ENCODE measurements around the gene RABEPK. TPM values are rescaled to one million over a fixed set of nuclear protein-coding genes. Genes with fewer than 3 reads are reported as not detected.
"Not testable (repeated sequence)": the region's sequence is repeated elsewhere in the genome, so short reads cannot be mapped to it uniquely, and the experiment has no call there.

RABEPK gene
- total RNA-seq, 2 donors from 2014 or later, result 15.6 to 16.4 TPM

GRCh38 chr9:125189361-125190289 is 10.7 kb upstream of the RABEPK start, which contains the start of gene PPP6C:
Gene PPP6C, minus strand, starts transcription at chr9:125189803. Its CDS starts 85 bp downstream, at chr9:125189718.
- intact Hi-C loops (cut with DNase I), result no loop called here
- peak; percentile 99 for DNase-seq (ENCODE audit: low spot score)

DNA sequence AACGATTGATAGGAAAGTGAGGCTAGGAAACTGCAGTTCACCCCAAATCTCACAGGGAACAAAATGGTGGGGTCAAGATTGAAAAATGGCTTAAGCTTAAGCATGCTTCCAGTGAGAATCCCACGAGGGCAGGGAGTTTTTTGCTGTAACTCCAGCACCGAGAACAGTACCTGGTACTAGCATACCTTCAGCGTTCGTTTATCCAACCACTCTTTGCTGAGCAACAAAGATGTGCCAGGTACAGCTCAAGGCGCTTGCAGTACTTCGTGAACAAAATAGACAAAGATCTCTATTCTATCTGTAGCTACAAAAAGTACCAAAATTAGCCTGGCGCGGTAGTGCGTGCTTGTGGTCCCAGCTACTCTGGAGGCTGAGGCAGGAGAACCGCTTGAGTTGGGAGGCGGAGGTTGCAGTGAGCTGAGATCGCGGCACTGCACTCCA is 10.0 kb upstream of the RABEPK start:
- no peak for DNase-seq (ENCODE audit: low spot score)
- intact Hi-C loops (cut with DNase I), result no loop called here

GRCh38 chr9:125194466-125194865 is 5.9 kb upstream of the RABEPK start:
- DNase-seq (ENCODE audit: low spot score); intact Hi-C loops (cut with DNase I): not testable (repeated sequence)

DNA sequence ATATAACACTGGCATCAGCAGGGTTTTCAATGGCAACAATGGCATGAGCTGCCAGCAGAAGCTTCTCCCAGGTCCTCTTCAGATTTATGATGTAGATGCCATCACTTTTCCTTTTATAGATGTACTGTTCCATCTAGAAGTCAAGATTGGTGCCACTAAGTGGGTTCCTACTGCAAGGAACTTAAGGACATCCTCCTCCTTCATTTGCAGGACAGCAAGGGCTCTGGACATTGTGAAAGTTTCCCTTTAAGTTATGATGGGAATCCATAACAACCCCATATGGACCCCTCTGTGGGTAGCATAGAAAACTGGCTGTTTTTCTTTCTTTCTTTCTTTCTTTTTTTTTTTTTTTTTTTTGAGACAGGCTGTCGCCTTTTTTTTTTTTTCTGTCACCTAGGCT is 4.8 kb upstream of the RABEPK start:
- intact Hi-C loops (cut with DNase I); DNase-seq (ENCODE audit: low spot score): not testable (repeated sequence)

DNA sequence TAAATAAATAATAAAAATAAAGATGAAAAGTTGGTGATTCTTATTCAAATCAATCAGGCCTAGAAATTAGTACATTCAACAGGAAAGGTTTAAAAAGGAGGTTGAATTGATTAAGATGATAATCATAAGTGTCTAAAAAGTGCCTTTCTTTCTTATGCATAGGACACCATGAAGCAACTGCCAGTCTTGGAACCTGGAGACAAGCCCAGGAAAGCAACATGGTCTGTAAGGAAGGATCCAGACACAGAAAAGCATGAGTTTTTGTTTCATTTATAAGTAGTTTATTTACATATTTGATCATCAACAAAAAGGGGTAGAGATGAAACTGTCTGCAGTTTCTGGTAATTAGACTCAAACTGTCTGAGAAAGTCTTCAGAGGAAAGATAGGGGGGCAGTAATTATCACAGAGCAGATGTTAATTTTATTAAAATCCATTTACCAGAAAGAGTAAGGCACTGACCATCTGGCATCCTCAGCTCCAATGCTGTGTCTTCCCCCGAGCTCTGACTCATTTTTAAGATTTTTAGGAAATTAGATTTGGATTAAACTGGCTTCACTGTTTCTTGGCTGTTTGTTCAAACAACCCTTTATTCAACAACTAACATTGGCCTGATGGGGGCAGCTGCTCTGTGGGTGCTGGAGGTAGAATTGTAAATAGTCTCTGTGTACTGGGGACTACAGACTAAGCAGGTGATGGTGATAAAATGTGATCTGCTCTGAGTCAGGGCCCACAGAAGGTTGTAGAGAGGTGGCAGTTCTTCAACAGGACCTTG is 2.7 kb downstream of the RABEPK start:
- intact Hi-C loops (cut with DNase I), result no loop called here
- DNase-seq (ENCODE audit: low spot score), result no peak

- intact Hi-C loops (cut with DNase I), result no loop called here
Observed at GRCh38 chr9:125204477-125204876, 4.1 kb downstream of the RABEPK start.

GRCh38 chr9:125214186-125214585 is 13.8 kb downstream of the RABEPK start:
- no peak for DNase-seq (ENCODE audit: low spot score)
- intact Hi-C loops (cut with DNase I), result no loop called here

More at GRCh38 chr9:125204477-125204876, 4.1 kb downstream of the RABEPK start:
- DNase-seq (ENCODE audit: low spot score), result no peak

- intact Hi-C loops (cut with DNase I), result no loop called here
- DNase-seq (ENCODE audit: low spot score), result no peak
Observed at GRCh38 chr9:125218621-125219020, 18.3 kb downstream of the RABEPK start.

DNA sequence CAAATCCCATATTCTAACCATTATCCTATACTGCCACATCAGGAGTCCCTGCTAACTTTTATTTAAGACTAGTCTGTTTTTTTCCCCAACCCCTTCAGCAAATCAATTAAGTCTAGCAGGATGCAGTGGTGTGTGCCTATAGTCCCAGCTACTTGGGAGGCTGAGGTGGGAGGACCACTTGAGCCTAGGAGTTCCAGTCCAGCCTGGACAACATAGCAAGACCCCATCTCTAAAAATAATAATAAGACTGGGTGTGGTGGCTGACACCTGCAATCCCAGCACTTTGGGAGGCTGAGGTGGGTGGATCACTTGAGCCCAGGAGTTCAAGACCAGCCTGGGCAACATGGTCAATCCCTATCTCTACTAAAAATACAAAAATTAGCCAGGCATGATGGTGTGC is 24.5 kb downstream of the RABEPK start:
- intact Hi-C loops (cut with DNase I), result loop anchor here in 1 of 2 donors (10.0 kb wide), 1 partner anchor 1270 kb away; no protein-coding TSS in a partner anchor
- DNase-seq (ENCODE audit: low spot score), result not testable (repeated sequence)

- intact Hi-C loops (cut with DNase I), result loop anchor here in 1 of 2 donors (10.0 kb wide), 1 partner anchor 1267 kb away; no protein-coding TSS in a partner anchor
Observed at GRCh38 chr9:125227761-125228160, 27.4 kb downstream of the RABEPK start.

DNA sequence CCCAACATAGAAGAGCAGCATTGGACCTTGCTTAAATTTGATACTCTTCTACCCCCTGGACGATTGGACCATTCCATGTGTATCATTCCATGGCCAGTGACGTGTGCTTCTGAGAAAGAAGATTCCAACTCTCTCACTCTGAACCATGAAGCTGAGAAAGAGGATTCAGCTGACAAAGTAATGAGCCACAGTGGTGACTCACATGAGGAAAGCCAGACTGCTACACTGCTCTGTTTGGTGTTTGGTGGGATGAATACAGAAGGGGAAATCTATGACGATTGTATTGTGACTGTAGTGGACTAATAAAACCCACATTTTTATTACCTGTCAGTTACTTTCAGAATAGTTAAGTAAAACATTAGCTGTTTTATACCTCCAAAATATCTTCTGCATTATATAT is 33.3 kb downstream of the RABEPK start:
- intact Hi-C loops (cut with DNase I), result loop anchor here in 1 of 2 donors (10.0 kb wide), 1 partner anchor 91 kb away; no protein-coding TSS in a partner anchor
- no peak for DNase-seq (ENCODE audit: low spot score)

More at GRCh38 chr9:125227761-125228160, 27.4 kb downstream of the RABEPK start:
- no peak for DNase-seq (ENCODE audit: low spot score)

DNA sequence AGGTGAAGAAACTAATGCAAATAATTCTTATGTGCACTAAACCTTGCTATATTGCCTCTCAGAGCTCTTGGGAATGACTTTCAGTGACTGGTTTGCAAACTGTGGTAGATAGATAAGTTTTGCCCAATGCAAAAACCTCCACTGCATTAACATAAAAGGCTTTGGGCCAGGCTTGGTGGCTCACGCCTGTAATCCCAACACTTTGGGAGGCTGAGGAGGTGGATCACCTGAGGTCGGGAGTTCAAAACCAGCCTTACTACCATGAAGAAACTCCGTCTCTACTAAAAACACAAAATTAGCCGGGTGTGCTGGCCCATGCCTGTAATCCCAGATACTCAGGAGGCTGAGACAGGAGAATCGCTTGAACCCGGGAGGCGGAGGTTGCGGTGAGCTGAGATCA is 33.8 kb downstream of the RABEPK start:
- DNase-seq (ENCODE audit: low spot score), result not testable (repeated sequence)
- intact Hi-C loops (cut with DNase I), result loop anchor here in 1 of 2 donors (10.0 kb wide), 1 partner anchor 91 kb away; no protein-coding TSS in a partner anchor

DNA sequence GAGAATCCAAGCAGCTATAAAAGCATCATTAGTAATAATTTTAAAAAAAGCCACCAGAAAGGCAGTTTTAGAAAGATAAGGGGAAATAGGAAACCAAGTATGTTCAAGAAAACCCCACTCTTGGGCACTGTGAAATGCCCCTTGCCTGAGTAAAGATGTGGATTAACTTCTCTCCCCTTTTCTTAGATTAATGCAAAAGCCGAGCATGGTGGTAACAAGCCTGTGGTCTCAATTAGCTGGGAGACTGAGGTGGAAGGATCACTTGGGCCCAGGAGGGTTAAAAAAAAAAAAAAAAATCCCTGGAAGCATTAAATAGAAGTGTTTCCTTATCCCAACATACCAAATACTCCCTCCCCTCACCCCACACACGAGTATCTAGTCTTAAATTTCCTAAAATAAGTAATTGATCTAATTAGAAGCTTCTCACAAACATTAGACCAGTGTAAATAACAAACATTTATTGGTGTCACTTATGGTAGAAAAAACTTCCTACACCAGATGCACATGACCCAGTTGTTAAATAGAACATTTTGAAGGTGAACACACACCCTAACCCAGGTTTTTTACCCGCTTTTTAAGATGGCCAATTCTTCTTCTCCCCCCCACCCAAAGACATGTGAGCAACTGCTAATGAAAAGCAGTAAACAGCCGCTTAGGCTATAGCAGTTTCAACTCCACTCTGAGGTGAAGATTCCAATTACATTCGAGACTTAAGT is 35.6 kb downstream of the RABEPK start:
- intact Hi-C loops (cut with DNase I), result loop anchor here in 1 of 2 donors (10.0 kb wide), 1 partner anchor 89 kb away; no protein-coding TSS in a partner anchor

DNA sequence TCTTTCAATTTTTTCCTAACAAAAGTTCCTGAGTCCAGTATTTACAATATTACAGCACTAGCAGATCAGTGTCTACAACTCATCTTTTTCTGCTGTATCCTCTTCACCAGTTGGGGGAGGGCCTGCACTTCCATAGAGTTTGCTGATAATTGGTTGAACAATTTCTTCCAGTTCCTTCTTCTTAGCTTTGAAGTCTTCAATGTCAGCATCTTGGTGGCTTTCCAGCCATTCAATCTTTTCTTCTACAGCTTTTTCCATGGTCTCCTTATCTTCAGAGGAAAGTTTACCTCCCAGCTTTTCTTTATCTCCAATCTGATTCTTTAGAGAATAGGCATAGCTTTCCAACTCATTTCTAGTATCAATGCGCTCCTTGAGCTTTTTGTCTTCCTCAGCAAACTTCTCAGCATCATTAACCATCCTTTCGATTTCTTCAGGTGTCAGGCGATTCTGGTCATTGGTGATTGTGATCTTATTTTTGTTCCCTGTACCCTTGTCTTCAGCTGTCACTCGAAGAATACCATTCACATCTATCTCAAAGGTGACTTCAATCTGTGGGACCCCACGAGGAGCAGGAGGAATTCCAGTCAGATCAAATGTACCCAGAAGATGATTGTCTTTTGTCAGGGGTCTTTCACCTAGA is 36.3 kb downstream of the RABEPK start:
- DNase-seq (ENCODE audit: low spot score), result not testable (repeated sequence)
- intact Hi-C loops (cut with DNase I), result loop anchor here in 1 of 2 donors (10.0 kb wide), 1 partner anchor 88 kb away; no protein-coding TSS in a partner anchor

More for the DNA sequence above, 35.6 kb downstream of the RABEPK start:
- no peak for DNase-seq (ENCODE audit: low spot score)

DNA sequence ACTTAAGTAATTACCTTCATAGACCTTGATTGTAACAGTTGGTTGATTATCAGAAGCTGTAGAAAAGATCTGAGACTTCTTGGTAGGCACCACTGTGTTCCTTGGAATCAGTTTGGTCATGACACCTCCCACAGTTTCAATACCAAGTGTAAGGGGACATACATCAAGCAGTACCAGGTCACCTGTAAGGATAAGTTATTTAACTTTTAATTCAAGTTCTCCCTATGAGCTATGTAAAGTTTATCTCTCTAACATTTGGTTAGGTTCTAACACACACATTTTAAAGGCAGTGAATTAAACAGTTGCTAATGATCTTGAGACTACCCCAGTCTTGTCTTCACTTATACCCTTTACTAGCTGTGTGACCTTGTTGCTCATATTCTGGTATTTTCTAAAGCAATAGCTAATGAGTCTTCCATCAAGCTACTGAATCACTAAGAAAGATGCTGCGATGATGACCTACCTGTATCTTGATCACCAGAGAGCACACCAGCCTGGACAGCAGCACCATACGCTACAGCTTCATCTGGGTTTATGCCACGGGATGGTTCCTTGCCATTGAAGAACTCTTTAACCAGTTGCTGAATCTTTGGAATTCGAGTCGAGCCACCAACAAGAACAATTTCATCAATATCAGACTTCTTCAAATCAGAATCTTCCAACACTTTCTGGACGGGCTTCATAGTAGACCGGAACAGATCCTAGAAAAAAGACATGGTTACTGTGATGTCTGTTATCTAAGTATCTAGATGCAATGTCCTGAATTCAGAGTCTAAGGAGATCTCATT is 38.0 kb downstream of the RABEPK start:
- intact Hi-C loops (cut with DNase I), result loop anchor here in 1 of 2 donors (10.0 kb wide), 1 partner anchor 86 kb away; no protein-coding TSS in a partner anchor
- no peak for DNase-seq (ENCODE audit: low spot score)

GRCh38 chr9:125238915-125239446 is 38.6 kb downstream of the RABEPK start:
- DNase-seq (ENCODE audit: low spot score), result no peak
- intact Hi-C loops (cut with DNase I), result loop anchor here in 1 of 2 donors (10.0 kb wide), 1 partner anchor 86 kb away; no protein-coding TSS in a partner anchor
